SK-N-SH treated with all-trans-retinoic acid at 6 μM for 48 hours (cell line): ENCODE data around the gene ZNF280C.

Source experiments
- ATAC-seq: fragments of 200-7000 bp; cut with Tn5 transposase; 3 replicates; pipeline ENCODE4 v1.9.1; 2020; ENCODE audit warnings: mild to moderate bottlenecking, moderate library complexity
- ARNTL ChIP-seq: fragments of 450-650 bp; formaldehyde crosslinking; IDR thresholded peaks from 2 replicates; pipeline ENCODE4 v1.5.0; 2020; ENCODE audit warnings: low read depth, mild to moderate bottlenecking, moderate library complexity, borderline replicate concordance
- BACH2 ChIP-seq: fragments of 250-450 bp; sonication (Bioruptor Pico); IDR thresholded peaks from 2 replicates; pipeline ENCODE4 v1.9.0; 2021; ENCODE audit warnings: mild to moderate bottlenecking, borderline replicate concordance
- CREB5 ChIP-seq: fragments of 250-450 bp; sonication (Bioruptor Pico); IDR thresholded peaks from 2 replicates; pipeline ENCODE4 v1.5.1; 2020; ENCODE audit warnings: low read depth, mild to moderate bottlenecking, moderate library complexity
- CSDC2 ChIP-seq: fragments of 250-450 bp; sonication (Bioruptor Pico); IDR thresholded peaks from 2 replicates; pipeline ENCODE4 v1.5.0; 2020; ENCODE audit warnings: mild to moderate bottlenecking, moderate library complexity
- CSRNP3 ChIP-seq: fragments of 250-450 bp; sonication (Bioruptor Pico); IDR thresholded peaks from 2 replicates; pipeline ENCODE4 v1.5.1; 2021; ENCODE audit warnings: mild to moderate bottlenecking, moderate library complexity
- ESRRG ChIP-seq: fragments of 250-450 bp; sonication (Bioruptor Pico); IDR thresholded peaks from 2 replicates; pipeline ENCODE4 v1.6.1; 2021; ENCODE audit warnings: mild to moderate bottlenecking
- ISL1 ChIP-seq: fragments of 250-450 bp; sonication (Bioruptor Pico); IDR thresholded peaks from 2 replicates; pipeline ENCODE4 v2.1.2; 2022; ENCODE audit warnings: mild to moderate bottlenecking, moderate library complexity
- PPARA ChIP-seq: fragments of 250-450 bp; sonication (Bioruptor Pico); IDR thresholded peaks from 2 replicates; pipeline ENCODE4 v1.5.0; 2020; ENCODE audit warnings: mild to moderate bottlenecking, borderline replicate concordance
- SNAI2 ChIP-seq: fragments of 250-450 bp; sonication (Bioruptor Pico); IDR thresholded peaks from 2 replicates; pipeline ENCODE4 v1.5.0; 2020; ENCODE audit warnings: mild to moderate bottlenecking, moderate library complexity
- TOX ChIP-seq: fragments of 250-450 bp; sonication (Bioruptor Pico); IDR thresholded peaks from 2 replicates; pipeline ENCODE4 v1.8.0; 2021; ENCODE audit warnings: mild to moderate bottlenecking, moderate library complexity, borderline replicate concordance
- ZC3H10 ChIP-seq: fragments of 250-450 bp; sonication (Bioruptor Pico); IDR thresholded peaks from 2 replicates; pipeline ENCODE4 v1.5.1; 2021; ENCODE audit warnings: mild to moderate bottlenecking, moderate library complexity
- ZFP3 ChIP-seq: fragments of 250-450 bp; sonication (Bioruptor Pico); IDR thresholded peaks from 2 replicates; pipeline ENCODE4 v1.5.0; 2020; ENCODE audit warnings: mild to moderate bottlenecking, moderate library complexity
- ZFP30 ChIP-seq: fragments of 450-650 bp; formaldehyde crosslinking; IDR thresholded peaks from 2 replicates; pipeline ENCODE4 v1.5.0; 2022; ENCODE audit warnings: mild to moderate bottlenecking, moderate library complexity
- ZNF565 ChIP-seq: fragments of 450-650 bp; formaldehyde crosslinking; conservative IDR thresholded peaks from 2 replicates; pipeline ENCODE4 v1.5.0; 2020; ENCODE audit warnings: low read depth, mild to moderate bottlenecking, moderate library complexity
- ZNF70 ChIP-seq: fragments of 450-650 bp; formaldehyde crosslinking; IDR thresholded peaks from 2 replicates; pipeline ENCODE4 v1.5.0; 2020; ENCODE audit warnings: mild to moderate bottlenecking, moderate library complexity
- ZNF8 ChIP-seq: fragments of 450-650 bp; formaldehyde crosslinking; IDR thresholded peaks from 2 replicates; pipeline ENCODE4 v1.5.0; 2020; ENCODE audit warnings: mild to moderate bottlenecking, moderate library complexity
- TF ChIP-seq, protein P1 (sequence below): fragments of 250-450 bp; sonication (Bioruptor Pico); IDR thresholded peaks from 2 replicates; pipeline ENCODE4 v1.8.0; 2021; ENCODE audit warnings: low read depth, mild to moderate bottlenecking, moderate library complexity, borderline replicate concordance
- TF ChIP-seq, protein P2 (sequence below): fragments of 250-450 bp; sonication (Bioruptor Pico); IDR thresholded peaks from 2 replicates; pipeline ENCODE4 v1.8.0; 2020; ENCODE audit warnings: mild to moderate bottlenecking, moderate library complexity, borderline replicate concordance

ZNF280C gene

DNA sequence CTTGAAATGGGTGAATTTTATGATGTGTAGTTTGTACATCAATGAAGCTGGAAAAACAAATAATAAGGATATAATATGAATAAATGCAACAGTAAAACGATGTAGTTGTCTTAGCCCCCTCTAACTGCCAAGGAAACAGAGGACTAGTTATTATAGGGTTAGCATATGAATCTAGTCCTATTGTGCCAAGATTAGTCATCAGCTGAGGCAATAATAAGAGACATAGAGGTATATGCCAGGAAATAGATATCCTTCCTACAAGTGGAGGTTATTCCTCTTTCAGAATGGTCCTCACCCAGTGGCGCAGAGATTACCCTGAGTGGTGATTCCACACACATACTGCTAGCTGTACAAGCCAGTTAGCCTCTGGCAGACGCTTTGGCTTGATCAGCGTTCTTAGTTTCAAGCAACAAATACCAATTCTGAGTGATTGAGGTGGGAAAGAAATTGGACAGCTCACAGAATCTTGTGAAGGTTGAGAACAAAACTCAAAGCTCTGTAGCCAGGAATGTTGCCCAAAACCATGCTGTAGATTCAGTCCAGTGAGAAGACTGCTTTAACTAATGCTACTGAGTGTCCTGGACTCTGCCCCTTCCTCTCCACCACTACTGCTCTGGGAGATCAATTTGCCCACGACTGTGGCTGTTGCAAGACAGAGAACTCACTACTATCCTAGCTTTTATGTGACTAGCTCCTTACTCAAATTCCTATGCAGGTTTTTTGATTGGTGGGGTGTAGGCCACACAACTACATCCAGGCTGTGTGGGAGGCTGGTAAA lies 27.0 kb upstream of the ZNF280C start (continued):
- TF ChIP-seq ZFP30 (no peak), ESRRG (CRISPR knock-in tag) (no peak)
- TF ChIP-seq, all 23 proteins: peak for 0

DNA sequence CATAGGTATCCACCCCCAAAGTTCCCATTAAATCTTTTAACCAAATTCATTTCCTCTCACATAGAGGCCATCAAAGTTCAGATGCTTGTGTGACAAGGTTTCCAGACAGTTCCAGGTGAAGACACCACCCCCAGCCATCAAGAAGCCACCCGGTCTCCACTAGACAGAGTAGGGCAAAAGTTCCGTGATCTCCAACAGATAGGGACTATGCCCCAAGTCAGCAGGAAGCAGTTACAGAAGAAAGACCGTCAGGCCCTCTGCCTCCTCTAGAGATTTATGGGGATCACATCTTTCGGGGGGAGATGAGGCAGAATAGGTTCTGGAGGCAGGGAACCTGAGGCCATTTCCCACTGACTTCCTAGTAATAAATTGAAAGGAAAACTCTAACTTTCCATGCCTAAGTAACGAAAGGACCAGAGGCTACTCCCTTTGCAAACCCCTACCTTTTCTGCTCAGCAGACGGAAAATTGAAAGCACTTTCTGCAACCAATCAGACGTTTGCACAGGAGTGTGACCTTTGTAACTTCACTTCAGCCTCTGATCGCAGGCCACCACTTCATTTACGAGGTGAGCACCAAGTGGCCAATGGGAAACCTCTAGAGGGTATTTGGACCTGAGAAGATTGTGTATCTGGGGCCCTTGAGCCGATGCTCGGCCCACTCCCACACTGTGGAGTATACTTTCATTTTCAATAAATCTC lies 18.5 kb upstream of the ZNF280C start:
- ATAC-seq, result no peak

GRCh38 chrX:130285710-130286109 lies 17.0 kb upstream of the ZNF280C start:
- ATAC-seq, result no peak
- TF ChIP-seq, protein P1, sequence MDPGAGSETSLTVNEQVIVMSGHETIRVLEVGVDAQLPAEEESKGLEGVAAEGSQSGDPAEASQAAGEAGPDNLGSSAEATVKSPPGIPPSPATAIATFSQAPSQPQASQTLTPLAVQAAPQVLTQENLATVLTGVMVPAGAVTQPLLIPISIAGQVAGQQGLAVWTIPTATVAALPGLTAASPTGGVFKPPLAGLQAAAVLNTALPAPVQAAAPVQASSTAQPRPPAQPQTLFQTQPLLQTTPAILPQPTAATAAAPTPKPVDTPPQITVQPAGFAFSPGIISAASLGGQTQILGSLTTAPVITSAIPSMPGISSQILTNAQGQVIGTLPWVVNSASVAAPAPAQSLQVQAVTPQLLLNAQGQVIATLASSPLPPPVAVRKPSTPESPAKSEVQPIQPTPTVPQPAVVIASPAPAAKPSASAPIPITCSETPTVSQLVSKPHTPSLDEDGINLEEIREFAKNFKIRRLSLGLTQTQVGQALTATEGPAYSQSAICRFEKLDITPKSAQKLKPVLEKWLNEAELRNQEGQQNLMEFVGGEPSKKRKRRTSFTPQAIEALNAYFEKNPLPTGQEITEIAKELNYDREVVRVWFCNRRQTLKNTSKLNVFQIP, result no peak
- TF ChIP-seq BACH2 (no peak), ARNTL (no peak), PPARA (CRISPR knock-in tag) (no peak), ZNF8 (CRISPR knock-in tag) (no peak), CSRNP3 (CRISPR knock-in tag) (no peak), ZNF70 (CRISPR knock-in tag) (no peak), TOX (CRISPR knock-in tag) (no peak), ZFP30 (no peak), ZFP3 (no peak), ZNF565 (CRISPR knock-in tag) (no peak), ESRRG (CRISPR knock-in tag) (no peak), SNAI2 (CRISPR knock-in tag) (no peak)
- TF ChIP-seq, protein P2, sequence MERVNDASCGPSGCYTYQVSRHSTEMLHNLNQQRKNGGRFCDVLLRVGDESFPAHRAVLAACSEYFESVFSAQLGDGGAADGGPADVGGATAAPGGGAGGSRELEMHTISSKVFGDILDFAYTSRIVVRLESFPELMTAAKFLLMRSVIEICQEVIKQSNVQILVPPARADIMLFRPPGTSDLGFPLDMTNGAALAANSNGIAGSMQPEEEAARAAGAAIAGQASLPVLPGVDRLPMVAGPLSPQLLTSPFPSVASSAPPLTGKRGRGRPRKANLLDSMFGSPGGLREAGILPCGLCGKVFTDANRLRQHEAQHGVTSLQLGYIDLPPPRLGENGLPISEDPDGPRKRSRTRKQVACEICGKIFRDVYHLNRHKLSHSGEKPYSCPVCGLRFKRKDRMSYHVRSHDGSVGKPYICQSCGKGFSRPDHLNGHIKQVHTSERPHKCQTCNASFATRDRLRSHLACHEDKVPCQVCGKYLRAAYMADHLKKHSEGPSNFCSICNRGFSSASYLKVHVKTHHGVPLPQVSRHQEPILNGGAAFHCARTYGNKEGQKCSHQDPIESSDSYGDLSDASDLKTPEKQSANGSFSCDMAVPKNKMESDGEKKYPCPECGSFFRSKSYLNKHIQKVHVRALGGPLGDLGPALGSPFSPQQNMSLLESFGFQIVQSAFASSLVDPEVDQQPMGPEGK (CRISPR knock-in tag), result no peak
- TF ChIP-seq, all 23 proteins: peak for 0

More for the DNA sequence above, 18.5 kb upstream of the ZNF280C start:
- TF ChIP-seq CSDC2, result no peak
- TF ChIP-seq ZFP3, result no peak
- TF ChIP-seq, protein P2 (CRISPR knock-in tag), result no peak
- no peak for TF ChIP-seq ZNF8 (CRISPR knock-in tag)
- TF ChIP-seq CREB5, result no peak
- no peak for TF ChIP-seq ZC3H10 (CRISPR knock-in tag)
- TF ChIP-seq ZNF70 (CRISPR knock-in tag), result no peak
- no peak for TF ChIP-seq ISL1
- no peak for TF ChIP-seq ZNF565 (CRISPR knock-in tag)
- no peak for TF ChIP-seq PPARA (CRISPR knock-in tag)
- no peak for TF ChIP-seq ARNTL

- ATAC-seq, result no peak
- TF ChIP-seq, protein P1, result no peak
- no peak for TF ChIP-seq ARNTL
- TF ChIP-seq ZC3H10 (CRISPR knock-in tag), result no peak
Measured at GRCh38 chrX:130285069-130285620, 16.4 kb upstream of the ZNF280C start.
